GOT3 (cell line): ENCODE measurements around the gene KCNMA1.

ENCODE experiments used
- DNase-seq: peaks from one replicate; lab custom pipeline; 2025; ENCODE audit warnings: mixed read lengths; lab: John Stamatoyannopoulos, UW

The KCNMA1 gene

GRCh38 chr10:77634939-77635338 is 2.7 kb downstream of the KCNMA1 start:
- DNase-seq, result no peak

- DNase-seq, result no peak
These were observed 4.2 kb downstream of the KCNMA1 start for GRCh38 chr10:77633376-77633775.

- no peak for DNase-seq
These were observed 6.4 kb downstream of the KCNMA1 start for GRCh38 chr10:77631241-77631640.

- DNase-seq, result no peak
These were observed 7.1 kb downstream of the KCNMA1 start for GRCh38 chr10:77630507-77630848.

- no peak for DNase-seq
These were observed 7.7 kb downstream of the KCNMA1 start for GRCh38 chr10:77629775-77630506.

DNA sequence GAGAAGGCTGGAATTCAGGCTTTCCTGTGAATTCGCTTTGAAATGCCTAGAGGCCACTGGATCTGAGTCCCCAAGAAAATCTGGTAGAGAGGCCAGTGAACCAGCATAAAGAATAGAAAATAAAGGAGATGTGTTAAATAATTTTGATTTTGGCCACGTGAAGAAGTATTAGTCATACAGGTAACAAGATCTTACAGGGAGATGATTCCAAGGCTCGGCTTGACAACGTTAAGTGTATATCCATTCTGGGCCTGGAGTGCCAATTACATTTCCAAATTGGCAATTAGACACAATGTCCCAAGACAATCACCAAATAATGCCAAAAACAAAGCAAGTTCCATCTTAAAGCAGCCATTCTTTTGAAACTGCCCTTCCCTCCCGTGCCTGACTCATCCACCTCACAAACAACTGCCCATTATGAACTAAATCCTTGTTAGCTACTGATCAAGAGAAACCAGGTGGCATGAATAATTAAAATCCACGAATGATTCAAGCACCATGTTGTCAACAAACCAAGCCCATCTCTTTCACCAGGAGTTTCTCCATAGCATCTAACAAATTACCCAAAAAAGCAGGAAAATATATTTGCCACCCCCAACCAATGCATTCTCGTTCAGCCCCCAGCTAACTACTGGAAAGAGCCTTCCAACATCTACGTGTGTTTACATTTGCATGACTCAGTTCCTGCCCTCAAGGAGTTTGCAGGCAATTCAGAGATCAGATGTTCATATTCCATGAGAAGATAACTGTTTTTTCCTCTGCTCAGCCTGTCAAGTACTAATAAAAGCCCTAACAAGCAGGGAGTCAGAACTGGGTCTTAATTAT is 8.5 kb downstream of the KCNMA1 start:
- DNase-seq, result no peak

- DNase-seq, result no peak
These were observed 11.2 kb downstream of the KCNMA1 start for GRCh38 chr10:77626266-77626935.

DNA sequence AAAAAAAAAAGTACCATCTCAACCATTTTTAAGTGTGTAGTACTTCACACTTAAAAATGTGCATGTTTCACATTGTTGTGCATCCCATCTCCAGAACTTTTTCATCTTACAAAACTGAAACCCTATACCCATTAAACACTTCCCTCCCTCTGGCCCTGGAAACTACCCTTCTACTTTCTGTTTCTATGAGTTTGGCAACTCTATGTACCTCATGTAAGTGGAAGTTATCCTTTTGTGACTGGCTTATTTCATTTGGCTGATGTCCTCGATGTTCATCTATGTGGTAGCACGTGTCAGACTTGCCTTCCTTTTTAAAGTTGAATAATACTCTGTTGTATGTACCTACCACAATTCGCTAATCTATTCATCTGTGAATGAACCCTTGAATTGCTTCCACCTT is 12.2 kb downstream of the KCNMA1 start:
- DNase-seq, result no peak

GRCh38 chr10:77622889-77623291 is 14.7 kb downstream of the KCNMA1 start:
- no peak for DNase-seq

- no peak for DNase-seq
These were observed 16.9 kb downstream of the KCNMA1 start for GRCh38 chr10:77620731-77621130.

- DNase-seq, result no peak
These were observed 17.5 kb downstream of the KCNMA1 start for GRCh38 chr10:77619964-77620703.

- no peak for DNase-seq
These were observed 19.5 kb downstream of the KCNMA1 start for GRCh38 chr10:77618117-77618516.

DNA sequence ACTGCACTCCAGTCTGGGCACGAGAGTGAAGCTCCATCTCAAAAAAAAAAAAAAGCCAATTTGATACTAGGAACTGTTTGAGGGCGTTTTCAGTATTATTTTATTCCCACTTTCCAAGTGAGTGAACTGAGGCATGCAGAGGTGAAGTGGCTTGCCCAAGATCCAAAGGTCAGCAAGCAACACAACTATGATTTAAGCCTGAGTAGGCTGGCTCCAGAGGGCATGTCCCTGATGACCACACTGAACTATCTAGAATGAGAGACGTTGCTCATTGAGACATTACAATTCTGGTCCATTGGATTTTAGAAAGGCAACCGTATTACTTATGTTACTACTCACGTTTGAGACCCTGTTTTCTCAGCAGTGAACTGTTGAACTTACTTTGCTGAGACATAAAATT is 20.8 kb downstream of the KCNMA1 start:
- no peak for DNase-seq

- DNase-seq, result no peak
These were observed 22.6 kb downstream of the KCNMA1 start for GRCh38 chr10:77614778-77615625.

DNA sequence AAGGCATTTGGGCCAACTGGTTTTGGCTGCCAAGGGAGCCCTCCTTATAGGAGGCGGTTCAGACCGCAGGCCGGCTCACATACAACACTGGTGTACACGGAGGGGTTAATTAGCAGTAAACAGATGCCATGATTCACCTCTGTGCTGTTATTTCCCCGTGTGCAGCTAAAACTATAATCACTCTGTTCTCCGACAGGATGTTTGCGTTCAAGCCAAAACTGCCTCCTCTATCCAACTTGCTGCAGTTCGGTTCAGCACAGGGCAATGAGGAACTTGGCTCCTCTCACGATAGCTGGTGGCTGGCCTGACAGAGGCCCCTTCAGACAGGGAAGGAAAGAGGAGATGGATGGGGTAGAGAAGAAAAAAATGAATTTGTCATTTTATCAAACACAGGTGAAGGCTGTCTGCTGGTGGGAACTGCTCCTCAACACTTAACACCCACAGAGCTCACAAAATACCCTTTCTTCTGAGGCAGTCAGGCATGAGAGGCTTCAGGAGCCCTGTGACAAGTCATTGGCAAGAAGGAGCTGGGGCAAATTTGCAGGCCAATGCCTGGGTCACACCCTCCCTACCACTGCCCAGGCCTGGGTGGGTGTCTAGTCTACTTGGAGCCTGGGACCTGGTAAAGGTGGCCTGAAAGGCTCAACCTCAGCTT is 24.0 kb downstream of the KCNMA1 start:
- no peak for DNase-seq

DNA sequence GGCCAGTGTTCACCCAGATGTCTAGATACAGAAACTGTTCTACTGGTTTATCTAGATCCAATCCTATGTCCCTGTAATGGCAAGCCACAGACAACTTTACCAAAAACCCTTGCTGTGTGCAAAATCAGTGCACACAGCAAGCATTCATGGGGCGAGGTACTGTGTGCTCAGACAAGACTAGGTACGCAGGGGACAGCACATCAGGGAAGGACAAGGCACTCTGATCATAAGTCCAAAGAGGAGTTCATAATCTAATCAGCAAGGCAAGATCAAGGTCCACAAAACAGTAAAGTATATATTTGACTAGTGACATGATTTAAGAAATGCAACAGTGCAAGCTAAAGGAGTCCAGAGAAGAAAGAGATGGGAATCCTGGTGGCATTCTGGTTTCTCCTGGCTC is 25.9 kb downstream of the KCNMA1 start:
- DNase-seq, result no peak

- no peak for DNase-seq
These were observed 26.4 kb downstream of the KCNMA1 start for GRCh38 chr10:77611221-77611620.

DNA sequence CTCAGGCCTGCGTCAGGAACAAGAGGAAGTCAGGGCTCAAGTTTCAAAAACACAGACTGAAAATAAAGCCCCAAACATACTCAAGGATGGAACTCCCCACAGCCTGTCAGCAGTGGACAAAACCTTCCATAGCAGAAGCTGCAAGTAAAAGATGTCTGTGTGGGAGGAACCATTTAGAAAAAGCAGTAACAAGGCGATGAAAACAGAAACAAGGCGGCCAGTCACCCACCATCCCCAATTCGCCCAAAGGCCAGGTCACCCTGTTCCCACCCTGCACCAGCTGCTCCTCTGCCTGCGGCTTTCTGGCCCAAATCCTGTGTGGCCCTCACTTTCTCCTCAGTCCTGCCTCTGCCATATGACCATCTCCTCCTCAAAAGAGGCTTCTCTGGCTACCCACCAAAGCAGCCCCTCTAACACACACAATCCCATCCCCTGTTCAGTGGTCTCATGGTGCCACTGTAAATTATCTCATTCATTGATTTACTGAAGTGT is 27.8 kb downstream of the KCNMA1 start:
- DNase-seq, result no peak

- DNase-seq, result no peak
These were observed 29.3 kb downstream of the KCNMA1 start for GRCh38 chr10:77608281-77608680.

- no peak for DNase-seq
These were observed 30.9 kb downstream of the KCNMA1 start for GRCh38 chr10:77606751-77607150.

DNA sequence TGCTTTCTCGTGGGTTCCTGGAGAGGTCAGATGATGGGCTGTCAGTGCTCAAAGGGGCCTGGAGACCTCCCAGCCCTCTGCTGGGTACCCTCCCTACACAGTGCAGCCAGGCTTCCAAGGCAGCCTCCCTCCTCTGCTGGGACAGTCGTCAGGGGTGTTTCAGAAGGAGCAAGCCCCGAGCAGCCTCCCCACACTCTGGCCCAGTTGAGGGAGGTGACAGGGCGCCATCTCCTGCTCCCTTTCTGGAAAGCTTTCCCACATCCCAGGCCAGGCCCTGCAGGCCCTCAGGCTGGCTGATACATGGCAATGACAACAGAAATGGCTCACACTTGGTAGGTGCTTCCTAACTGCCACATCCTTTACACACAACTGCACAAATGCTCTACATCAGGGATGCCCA is 32.1 kb downstream of the KCNMA1 start:
- DNase-seq, result no peak
